ENCODE results near the gene NDUFV3.

- TF ChIP-seq ZNF274 (IDR thresholded peaks at IDR 0.05; ENCODE audit: low read depth, low read length): no peak
- TF ChIP-seq YY1 (IDR thresholded peaks at IDR 0.05; ENCODE audit: insufficient read depth, insufficient read length): no peak
- TF ChIP-seq SUZ12 (IDR thresholded peaks at IDR 0.05; ENCODE audit: extremely low read depth, insufficient read depth, insufficient read length): no peak
Measured at GRCh38 chr21:42900446-42900845, 7.3 kb downstream of the NDUFV3 start.
